GM19193 (cell line): ENCODE results near the gene QRICH2.

Source experiments
- POLR2A ChIP-seq: IDR thresholded peaks from 4 replicates; pipeline ENCODE4 v1.6.1; 2011; ENCODE audit not compliant: insufficient read depth, insufficient read length; ENCODE audit errors: extremely low read depth

QRICH2 gene

DNA sequence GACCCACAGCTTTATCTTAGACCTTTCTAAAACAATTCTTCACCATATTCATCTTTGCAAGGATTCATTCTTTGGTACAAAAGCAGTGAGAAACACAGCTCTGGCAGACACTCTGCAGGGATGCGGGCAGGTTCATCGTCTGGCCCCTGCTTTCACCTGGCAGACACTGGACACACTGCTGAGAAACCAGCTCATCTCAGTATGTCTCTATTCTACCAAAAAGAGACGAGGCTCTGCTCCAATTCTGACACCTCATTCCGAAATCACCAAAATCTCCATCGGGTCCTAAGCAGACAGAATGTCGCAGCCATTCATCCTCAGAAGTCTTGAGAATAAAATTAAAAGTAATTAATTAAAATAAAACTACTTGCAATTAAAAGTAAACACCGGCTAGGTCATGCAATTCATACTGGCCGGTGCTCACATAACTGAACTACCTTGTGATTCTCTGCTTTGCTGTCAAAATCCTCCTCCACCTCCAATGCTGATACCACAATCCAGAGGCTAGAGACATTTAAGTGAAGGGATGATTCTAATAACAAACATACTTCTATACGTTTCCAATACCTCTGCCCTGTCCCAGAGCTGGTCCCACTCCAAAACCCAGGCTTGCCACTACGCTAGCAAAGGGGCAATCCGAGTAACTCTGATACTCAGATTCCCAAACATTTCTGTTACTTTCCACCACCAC, 69.1 kb downstream of the QRICH2 start:
- no peak for TF ChIP-seq POLR2A

DNA sequence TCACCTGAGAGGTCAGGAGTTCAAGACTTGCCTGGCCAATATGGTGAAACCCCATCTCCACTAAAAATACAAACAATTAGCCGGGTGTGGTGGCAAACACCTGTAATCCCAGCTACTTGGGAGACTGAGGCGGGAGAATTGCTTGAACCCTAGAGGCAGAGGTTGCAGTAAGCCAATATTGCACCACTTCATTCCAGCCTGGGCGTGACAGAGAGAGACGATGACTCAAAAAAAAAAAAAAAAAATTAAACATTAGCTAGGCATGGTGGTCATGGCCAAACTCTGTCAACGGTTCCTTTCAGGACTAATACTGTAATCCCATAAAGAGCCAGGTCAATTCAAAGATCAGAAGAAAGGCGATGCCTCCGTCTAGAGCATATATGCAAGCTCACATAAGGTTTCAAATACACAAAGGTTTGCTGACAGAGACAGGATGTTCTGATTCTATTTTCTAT, 70.2 kb downstream of the QRICH2 start:
- TF ChIP-seq POLR2A, result no peak

DNA sequence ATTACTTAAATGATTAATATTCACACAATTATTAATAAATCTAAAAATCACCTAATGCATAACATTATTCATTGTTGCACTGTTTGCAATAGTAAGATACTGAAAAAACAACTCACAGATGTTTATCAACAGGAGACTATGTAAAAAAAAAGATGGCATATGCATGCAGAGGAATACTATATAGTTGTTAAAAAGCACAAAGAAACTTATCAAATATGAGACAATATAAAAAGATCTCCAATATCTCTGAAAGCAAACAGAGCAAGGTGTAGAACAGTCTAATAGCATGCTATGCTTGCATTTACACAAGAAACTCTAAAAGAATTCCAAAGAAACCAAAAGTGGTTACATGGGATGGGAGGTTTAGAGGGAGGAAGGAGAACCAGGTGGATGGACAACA, 71.5 kb downstream of the QRICH2 start:
- no peak for TF ChIP-seq POLR2A

DNA sequence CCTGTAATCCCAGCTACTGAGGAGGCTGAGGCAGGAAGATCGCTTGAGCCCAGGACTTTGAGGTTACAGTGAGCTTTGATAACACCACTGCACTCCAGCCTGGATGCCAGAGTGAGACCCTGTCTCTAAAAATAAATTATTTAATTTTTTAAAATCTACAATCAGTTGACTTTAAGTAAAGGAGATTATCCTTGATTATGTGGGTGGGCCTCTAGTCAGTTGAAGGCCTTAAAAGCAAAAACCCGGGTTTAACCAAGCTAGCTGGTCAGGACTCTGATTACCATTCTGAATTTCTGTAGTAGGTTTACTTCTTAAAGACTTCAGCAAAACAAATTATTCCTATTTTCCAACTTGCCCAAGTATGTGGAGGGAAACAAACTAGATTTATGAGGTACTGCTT, 72.2 kb downstream of the QRICH2 start:
- no peak for TF ChIP-seq POLR2A

DNA sequence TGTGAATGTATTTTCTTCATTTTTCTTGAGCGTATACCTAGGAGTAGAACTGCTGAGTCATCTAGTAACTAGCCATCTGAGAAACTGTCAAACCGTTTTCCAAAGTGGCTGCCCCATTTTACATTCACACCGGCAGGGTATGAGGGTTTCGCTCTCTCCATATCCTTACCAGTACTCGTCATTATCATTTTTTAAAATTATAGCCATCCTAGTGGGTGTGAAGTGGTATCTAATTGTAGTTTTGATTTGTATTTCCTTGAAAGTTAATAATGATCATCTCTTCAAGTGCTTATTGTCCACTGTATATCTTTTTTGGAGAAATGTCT, 73.8 kb downstream of the QRICH2 start:
- TF ChIP-seq POLR2A, result no peak

DNA sequence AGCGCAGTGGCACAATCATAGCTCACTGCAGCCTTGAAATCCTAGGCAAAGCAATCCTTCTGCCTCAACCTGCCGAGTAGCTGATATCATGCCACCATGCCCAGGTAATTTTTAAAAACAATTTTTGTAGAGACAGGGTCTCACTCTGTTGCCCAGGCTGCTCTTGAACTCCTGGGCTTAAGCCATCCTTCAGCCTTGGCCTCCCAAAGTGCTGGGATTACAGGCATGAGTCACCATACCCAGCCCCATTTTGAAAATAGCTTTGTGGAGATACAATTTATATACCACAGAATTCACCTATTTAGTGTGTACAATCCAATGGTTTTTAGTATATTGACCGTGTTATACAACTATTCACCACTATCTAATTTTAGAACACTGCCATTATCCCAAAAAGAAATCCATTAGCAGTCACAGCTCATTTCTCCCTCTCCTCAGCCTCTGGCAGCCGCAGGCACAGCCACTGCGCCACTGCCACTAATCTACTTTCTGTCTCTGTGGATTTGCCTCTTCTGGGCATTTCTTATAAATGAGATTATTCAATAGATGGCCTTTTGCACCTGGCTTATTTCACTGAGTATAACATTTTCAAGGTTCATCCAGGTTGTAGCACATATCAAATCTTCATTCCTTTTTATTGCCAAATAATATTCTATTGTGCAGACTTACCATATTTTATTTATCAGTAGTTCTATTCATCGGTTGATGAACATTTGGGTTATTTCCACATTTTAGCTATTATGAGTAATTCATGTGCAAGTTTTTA, 74.3 kb downstream of the QRICH2 start:
- no peak for TF ChIP-seq POLR2A

DNA sequence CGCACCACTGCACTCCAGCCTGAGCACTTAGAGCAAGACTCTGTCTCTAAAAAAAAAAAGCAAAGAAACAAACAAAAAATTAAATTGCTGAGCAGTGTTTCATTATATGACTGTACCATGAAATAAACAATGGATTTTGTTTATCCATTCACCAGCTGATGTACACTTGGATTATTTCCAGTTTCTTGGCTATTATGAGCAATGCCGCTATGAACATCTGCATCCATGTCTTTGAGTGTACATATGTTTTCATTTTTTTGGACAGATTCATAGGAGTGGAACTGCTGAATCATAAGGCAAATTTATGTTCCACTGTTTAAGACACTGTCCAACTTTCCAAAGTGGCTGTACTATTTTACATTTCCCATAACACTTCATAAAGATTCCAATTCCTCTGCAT, 75.7 kb downstream of the QRICH2 start:
- TF ChIP-seq POLR2A, result no peak
